ENCODE measurements around the gene LRRC75B.

- TF ChIP-seq, protein P1, sequence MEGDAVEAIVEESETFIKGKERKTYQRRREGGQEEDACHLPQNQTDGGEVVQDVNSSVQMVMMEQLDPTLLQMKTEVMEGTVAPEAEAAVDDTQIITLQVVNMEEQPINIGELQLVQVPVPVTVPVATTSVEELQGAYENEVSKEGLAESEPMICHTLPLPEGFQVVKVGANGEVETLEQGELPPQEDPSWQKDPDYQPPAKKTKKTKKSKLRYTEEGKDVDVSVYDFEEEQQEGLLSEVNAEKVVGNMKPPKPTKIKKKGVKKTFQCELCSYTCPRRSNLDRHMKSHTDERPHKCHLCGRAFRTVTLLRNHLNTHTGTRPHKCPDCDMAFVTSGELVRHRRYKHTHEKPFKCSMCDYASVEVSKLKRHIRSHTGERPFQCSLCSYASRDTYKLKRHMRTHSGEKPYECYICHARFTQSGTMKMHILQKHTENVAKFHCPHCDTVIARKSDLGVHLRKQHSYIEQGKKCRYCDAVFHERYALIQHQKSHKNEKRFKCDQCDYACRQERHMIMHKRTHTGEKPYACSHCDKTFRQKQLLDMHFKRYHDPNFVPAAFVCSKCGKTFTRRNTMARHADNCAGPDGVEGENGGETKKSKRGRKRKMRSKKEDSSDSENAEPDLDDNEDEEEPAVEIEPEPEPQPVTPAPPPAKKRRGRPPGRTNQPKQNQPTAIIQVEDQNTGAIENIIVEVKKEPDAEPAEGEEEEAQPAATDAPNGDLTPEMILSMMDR (IDR thresholded peaks at IDR 0.05), result no peak
- TF ChIP-seq, protein P2, sequence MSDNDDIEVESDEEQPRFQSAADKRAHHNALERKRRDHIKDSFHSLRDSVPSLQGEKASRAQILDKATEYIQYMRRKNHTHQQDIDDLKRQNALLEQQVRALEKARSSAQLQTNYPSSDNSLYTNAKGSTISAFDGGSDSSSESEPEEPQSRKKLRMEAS (IDR thresholded peaks at IDR 0.05; ENCODE audit: low read depth), result no peak
- TF ChIP-seq FOXJ3 (CRISPR knock-in tag; IDR thresholded peaks at IDR 0.05) (no peak), POLR2AphosphoS5 (IDR thresholded peaks at IDR 0.05; ENCODE audit: low read depth, low read length) (no peak), EP300 (IDR thresholded peaks at IDR 0.05; ENCODE audit: borderline replicate concordance in 1 of 2, low read depth in 1 of 2, low read length in 1 of 2) (no peak)
- TF ChIP-seq, protein P3, sequence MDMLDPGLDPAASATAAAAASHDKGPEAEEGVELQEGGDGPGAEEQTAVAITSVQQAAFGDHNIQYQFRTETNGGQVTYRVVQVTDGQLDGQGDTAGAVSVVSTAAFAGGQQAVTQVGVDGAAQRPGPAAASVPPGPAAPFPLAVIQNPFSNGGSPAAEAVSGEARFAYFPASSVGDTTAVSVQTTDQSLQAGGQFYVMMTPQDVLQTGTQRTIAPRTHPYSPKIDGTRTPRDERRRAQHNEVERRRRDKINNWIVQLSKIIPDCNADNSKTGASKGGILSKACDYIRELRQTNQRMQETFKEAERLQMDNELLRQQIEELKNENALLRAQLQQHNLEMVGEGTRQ (IDR thresholded peaks at IDR 0.05; ENCODE audit: borderline replicate concordance, low read depth, low read length), result no peak
Measured at GRCh38 chr22:24587948-24588347, 4.9 kb downstream of the LRRC75B start.

Measured in SK-N-SH (cell line).